ENCODE data around the gene GPD1L.

Gene GPD1L

DNA sequence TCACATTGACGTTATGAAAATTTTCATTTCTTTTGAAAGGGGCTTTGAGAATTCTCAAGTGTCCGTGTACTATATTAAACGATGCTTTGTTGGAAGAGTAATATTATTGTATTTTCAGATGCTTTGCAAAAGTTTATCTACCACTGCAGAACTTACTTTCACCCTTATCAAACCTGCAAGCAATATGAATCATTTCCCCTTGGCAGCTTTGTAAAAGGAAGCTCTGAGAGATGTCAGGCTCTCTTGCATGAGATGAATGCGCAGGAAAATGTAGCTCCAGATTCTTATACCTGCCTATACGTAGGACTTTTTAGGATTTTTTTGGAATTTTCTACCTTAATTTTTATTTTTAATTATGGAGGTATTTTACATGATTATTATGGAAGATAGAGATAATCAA lies 34.5 kb downstream of the GPD1L start:
- DNase-seq, result no peak

DNA sequence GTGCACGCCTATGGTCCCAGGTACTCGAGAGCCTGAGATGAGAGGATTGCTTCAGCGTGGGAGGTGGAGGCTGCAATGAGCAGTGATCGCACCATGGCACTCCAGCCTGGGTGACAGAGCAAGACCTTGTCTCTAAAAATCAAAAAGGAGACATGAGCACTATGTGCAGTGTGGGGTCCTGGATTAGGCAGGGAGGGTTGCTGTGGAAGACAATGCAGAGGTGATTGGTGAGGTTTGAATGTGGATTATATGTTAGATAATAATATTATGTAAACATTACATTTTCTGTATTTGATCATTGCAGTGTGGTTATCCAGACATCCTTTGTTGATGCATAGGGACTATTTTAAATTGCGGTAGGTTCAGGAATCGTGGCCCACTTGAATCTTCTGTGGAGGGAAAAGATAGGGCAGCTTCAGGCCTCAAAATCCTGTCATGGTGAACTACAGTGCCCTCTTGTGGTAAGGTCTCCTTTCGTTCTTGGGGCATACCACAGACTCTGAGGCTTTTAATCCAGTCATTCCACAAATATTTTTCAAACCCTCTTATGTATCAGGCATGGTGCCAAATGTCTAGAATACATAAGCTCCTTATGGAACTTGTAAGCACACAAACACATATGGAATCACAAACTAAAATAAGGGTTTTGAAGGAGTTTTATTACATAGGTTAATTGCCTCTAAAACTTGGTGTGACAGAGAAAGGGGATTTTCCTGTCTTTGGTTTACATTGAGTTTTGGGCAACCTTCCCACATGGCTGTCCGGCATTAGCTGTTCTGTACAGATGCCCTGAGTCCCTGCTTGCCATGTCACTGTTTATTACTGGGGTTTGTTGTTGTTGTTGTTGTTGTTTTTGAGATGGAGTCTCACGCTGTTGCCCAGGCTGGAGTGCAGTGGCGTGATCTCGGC lies 37.7 kb downstream of the GPD1L start:
- DNase-seq, result peak; percentile 36

DNA sequence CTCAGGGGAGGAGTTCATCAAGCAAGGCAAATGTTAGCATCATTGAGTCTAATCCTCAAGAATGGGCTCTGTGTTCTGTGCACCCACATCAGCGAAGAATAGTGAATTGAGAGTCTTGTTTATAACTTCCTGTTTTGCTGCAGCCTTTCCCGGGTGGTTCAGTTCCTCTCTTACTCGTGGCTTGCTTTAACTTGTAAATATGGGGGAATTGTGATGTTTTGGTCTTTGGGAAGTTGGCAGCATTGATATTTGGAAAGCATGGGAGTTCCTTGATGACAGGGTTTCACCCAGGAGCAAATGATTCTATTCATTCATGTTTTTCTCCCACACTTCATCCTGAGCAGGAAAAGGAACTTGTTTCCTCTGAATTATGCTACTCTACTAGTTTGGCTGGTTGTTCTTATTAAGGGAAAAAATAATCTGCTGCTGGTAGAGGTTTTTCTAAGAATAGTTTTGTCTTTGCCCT lies 40.4 kb downstream of the GPD1L start:
- no peak for DNase-seq

DNA sequence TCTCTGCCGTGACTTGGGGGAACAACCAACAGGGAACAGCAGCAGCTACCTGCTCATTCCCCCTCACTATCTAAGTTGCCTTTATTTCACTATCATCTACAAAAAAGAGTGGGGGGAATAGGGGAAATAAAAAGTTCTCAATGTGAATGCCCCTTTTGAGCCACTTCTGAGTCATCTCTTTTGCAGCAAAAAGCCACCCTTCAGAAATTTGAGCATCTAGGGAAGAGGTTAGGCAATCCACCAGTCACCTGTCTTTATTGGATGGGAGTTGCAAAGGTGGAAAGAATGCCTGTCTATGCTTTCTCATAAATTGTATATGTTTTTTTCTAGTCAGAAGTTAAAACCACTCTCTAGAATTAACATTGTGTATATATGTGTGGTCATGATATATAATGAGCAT lies 41.1 kb downstream of the GPD1L start:
- no peak for DNase-seq

DNA sequence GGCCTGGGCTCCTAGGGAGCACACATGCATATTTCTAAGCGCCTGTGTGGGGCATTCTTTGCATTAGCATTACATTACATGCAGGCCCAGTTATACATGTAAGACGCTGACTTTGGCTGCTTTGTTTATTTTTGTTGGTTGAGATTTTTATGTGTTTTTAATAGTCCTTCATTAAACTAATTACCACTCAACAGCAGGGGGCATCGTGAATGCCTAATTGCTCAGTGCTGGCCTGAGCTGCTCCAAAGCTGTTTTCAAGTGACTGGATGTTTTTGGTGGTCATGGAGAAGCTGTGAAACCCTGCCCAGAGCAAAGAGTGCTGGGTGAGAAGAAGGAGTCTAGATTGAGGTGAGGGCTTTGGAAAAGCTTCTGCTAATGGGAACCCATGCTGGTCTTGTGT lies 41.5 kb downstream of the GPD1L start:
- peak; percentile 42 for DNase-seq

DNA sequence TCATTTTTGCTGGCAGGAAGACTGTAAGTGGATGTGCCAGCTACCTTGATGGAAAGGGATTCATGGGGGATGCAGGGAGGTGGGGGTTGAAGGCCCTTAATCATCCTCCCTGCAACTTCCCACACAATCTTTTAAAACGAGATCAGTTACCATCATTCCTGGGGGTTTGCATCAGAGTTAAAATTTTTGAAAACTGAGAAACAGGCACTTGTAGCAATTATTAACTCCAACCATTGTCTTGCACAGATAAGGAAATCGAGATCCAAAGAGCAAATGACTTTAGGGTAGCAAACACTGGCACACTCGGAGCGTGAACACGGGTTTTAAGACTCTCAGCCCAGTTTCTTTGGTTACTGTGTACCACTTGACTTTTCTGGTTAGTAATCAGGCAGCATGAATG lies 41.9 kb downstream of the GPD1L start:
- no peak for DNase-seq

DNA sequence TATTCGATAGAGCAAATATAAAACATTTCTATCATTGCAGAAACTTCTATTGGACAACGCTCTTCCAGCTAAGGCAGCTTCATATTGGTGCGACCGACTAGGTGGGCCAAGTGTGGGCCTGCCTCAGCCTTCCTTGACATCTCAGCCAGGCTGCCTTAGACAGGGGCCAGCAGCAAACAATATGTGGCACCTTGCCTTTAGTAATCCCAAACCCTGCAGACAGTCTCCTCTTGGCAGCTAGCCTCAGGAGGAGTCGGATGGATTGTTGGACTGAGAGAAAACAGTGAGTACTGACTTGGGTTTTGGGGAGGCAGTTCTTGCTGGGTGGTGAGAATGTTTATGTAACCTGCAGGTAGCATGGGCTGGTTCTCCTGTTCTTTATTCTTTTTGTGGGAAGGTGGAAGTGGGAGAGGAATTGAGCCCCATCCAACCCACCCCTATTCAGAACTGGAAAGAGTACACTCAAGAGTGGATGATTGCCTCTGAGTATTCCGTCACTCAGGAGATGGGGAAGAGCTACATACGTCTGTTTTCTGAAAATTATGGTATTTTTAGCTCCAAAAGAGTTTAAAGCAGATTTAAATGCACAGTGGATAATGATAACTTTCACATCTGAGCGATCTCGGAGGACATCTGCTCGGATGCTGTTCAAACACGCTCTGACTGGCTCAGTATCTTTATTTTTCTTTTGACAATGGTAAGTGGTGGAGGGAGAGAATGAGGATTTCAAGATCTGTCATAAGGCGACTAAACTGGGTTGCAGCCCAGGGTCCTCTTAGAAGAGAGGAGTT lies 47.2 kb downstream of the GPD1L start:
- DNase-seq, result no peak

DNA sequence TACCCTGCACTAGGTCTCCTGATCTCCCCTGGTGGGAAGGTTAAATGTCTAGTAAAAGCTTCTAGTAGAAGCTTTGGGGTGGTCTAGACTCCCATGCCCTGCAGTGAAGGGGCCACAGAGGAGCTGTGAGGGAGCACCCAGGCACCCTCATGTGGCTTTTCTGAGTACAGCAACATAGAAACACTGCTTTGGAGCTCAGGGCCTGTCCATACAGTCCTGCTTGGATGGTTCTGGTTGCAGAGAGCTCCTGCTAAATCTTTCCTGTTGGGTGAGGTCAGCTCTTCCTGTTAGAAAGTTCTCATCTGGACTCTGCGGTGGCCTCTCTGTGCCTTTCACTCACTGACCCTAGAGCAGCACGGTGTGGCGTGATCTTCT lies 47.8 kb downstream of the GPD1L start:
- no peak for DNase-seq

DNA sequence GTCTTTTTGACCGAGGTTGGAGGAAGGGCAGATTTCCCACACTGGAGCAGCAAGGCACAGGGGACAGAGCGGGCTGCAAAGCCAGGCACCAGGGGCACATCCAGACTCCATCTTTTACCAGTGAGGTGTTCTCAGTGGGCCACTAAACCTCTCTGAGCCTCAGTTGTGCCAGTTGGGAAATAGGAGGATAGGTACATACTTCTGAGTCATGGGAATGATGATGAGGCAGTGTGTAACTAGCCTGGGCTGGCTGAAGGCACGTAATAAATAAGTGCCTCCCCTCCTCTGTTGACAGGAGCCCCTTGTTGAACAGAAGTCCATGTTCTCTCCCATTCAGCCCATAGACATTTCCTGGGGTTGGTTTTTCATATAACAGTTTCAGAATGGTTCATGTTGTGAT lies 48.7 kb downstream of the GPD1L start:
- DNase-seq, result no peak

DNA sequence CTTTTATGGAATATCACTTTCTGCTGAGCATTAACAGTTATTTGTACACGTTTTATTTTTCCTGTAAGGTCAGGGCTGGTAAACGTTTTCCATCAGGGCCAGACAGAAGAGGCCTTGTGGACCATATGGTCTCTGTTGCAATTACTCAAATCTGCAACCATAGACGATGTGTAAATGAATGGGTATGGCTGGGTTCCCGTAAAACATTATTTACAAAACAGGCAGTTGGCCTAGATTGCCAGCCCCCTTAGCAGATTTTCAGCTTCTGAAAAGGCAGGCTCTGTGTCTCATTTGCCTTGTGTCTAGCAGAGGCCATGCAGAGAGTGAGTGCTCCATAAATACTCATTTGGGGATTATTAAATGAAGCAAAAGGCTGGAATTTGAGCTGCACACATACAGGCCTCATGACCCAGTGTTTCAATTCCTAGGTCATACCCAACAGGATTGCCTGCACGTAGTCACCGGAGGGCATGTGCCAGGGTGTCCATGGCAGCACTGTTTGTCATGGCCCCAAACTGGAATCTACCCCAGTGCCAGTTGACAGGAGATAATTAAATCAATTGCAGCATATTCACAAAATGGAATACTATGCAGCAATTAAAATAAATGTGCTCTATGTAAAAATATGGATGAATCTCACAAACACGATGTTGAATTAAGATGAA lies 51.3 kb downstream of the GPD1L start:
- DNase-seq, result no peak

DNA sequence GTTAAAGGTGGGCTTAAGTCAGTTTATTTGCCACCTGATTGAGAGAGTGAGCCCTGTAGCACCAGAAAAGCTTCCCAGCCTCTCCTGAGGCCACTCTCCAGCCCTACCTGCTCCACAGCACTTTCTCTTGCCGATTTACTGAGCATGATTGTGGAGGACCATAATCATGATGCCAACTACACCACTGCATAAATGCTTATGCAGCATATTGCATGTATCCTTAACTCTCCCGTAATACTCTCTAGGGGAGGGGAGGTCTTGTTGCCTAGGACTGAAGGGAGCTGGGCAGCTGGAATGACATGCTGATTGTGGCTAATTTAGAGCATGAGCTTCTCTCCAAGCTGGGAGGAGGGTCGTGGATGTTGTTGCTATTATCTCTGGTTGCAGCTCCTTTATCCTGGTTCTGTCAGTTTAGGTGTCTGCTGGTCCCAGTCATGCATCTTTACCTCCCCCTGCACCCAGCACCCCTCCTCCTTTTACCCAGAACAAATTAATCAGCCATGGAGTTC lies 54.3 kb downstream of the GPD1L start:
- no peak for DNase-seq

DNA sequence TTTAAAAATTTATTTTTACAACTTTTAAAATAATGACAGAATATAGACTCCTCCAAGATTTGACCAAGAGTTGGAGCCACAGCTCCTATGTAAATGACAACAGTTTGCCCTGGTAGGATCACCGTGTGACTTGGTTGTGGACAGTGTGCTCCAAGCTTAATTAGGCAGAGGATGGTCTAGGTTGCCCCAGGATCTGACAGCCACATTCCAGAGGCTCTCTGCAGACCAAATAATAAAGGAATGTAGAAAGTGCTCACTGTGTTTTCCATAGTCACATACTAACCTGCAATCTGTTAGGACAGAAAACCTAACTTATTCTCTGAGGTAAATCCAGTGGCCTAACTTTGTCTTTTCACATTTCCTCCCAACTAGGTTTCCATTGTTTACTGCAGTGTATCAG lies 59.0 kb downstream of the GPD1L start:
- DNase-seq, result no peak

DNA sequence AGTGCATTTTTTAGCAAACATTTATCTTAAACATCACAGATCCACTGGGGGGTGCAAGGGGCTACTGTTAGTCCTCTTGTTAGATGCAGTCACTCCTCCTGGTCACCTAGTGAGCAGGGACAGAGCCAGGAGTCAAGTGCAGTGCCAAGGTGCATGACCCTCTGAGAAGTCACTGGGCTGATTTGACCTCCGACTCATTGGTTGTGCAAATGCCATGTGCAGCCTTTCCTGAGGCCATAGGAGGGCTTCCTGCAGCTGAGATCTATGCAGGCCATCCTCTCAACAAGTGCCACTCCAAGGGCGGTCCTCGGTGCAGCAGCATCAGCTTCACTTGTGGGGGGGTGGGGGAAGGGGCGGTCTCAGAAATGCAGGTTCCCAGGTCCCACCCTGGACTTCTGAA lies 60.2 kb downstream of the GPD1L start:
- no peak for DNase-seq

DNA sequence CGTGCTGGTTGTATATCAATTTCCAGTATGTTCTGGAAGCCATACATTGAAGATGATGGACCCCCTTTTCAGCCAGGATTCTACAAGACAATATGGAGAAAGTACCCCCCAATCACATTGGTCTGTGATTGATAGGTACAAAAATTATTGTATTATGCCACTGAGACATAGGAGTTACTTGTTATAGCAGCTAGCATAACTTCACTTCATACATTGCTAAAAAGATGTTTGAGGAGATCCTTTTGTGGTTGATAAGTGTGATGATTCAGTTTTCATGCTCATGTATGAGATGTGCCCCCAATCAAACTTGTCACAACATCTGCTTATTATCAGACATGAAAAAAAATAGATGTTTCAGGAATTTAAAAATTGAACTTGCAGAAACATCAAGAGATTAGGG lies 66.0 kb downstream of the GPD1L start:
- no peak for DNase-seq

DNA sequence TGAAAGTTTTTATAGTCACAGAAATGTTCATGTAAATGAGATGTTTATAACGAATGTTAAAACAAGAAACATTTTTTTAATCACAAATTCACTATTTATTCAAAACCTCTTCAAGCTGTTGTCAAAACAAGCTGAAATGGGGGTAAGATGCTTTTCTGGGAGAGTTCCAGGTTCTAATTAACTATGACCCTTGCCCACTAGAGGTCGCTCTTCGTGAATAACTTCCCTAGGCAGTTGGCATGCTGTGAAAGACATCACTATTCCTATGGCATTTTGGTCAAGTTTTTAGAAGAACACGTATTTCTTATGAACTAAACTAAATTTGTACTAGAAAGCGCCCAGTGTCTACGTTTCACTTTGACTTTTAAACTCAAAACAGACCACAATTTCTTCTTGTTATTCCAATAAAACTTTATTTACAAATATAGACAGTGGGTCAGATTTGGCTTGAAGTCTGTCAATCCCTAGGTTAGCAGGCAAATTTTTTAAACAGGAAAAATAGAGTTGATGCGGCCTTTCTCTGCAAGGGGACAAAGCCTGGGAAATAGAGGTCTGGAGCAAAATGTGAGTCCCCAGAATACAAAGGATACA lies 69.3 kb downstream of the GPD1L start:
- peak; percentile 25 for DNase-seq

DNA sequence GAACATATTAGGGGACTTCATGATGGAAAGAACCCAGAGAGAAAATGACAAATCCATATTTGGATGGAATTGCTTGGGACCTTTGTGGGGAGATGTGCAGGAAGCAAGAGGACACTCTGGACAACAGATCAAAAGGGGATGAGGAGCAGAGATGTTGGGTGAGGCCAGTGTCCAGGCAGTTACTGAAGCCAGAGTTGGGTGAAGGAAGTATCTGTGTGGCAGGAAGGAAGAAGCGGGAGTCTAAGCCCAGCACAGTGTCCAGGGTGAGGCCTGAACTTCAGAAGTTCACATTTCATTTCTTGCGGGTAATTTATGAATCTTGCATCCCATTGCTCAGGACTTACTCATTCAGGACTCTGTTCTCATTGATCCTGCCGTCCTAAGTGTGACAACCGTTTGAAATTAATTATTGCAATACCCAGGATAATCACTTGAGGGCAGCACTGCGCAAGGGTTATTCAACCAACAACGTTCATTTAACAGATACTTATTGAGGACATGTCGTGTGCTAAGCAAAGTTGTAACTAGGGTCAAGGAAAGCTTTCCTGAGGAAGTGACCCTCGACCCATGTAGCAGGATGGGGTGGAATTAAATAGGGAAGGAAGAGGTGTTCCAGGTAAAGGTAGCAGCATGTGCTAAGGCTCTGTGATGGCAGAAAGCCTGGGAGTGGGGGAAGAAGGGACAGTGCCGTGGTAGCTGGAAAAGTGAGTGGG lies 70.7 kb downstream of the GPD1L start:
- peak; percentile 16 for DNase-seq

DNA sequence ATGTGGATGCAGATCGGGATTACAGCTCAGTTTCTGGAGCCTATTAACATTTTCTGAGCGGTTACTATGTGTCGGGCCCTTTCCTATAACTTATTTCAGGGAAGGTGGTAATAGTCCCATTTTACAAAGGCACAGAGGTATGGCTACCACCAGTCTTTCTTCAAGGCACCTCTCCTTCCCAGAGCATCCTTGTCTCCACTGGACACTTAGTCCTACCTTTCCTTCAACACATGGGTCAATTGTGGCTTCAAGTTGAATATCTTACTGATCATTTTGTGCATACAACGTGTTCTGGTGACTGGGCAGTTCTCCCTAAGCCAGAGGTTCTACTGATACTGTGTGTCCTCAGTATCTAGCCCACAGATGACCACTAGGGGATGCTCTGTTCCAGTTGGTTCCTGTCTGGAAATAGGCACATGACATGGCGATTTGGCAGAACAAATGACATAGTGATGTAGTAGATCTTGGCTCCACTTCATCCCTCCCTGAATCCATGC lies 71.3 kb downstream of the GPD1L start:
- DNase-seq, result no peak

DNA sequence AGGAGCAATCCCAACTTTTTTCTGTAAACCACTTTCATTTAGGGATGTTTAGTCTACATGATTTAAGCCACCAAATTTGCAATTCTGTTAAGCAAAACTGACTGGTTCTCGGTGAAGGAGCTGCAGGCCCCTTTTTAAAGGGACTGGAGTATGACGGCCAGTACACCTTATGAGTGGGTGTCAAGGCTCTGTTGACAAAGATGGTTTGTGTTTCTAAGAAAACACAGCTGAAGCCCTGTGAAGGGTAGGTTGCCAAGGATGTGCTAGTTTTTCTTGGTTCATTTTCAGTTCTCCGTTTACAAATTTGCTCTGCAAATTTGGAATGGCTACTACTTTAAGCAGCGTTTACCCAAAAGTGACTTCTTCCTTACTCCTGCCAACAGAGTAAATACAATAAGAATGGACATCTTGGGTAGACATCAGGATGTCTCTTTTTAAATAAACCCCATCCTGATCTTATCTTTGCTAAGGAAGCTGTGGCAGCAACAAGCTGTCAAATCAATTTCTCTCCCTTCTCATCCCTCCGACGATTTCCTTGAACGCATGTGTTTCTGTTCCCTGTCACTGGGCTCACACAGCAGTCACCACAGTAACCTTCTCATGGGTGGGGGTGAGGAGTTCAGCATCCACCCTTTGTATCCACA lies 73.8 kb downstream of the GPD1L start:
- no peak for DNase-seq

DNA sequence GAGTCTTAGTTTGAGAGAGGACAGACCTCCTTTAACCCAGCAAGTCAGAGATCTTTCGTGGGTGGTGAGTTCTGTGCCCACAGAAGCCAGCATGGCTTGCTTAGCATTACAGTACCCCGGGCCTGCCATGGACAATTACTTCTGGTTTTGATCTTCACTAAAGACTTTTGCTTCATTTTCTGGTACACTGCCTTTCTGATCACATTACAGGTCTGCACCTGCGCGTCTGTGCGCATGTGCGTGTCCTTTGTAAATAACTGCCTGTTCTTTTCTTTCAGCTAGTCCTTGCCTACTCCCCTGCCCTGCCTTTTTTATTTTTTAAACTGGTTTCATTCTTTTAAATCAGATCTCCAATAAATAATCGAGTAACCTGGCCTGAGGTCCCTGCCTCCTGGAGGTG lies 74.9 kb downstream of the GPD1L start:
- DNase-seq, result no peak

DNA sequence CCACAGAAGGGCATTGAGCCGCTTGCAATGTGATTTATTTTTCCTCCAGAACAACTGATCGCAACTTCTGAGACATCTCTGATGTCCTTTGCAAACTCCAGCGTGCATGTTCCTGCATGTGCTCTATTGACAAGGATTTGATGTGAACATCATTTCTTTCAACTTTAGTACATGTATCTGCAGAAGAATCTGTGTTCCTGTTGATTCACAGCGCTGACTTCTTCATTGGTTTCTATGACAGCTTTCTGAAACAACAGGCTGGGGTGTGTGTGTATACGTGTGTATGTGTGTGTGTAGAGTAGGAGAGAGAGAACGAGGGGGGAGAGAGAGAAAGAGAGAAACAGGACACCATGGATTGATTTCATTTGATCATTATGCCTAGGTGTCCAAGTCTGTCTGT lies 75.4 kb downstream of the GPD1L start:
- no peak for DNase-seq

DNA sequence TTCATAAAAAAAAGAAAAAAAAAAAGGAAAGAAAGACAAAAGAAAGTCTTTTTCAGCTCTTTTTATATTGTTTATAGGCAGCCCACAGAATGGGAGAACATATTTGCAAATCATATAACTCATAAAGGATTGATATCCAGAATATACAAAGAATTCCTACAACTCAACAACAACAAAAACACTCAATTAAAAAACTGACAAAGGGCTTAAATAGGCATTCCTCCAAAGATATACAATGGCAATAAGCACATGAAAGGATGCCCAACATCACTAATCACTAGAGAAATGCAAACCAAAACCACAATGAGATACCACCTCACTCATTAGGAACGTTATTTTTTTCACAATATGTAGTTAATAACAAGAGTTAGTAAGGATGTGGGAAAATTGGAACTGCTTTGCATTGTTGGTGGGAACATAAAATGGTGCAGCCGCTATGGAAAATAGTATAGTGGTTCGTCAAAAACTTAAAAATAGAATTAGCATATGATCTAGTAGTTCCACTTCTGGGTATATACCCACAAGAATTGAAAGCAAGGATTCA lies 77.8 kb downstream of the GPD1L start:
- no peak for DNase-seq

Data from NCI-H1105 (cell line).